Measurements from ENCODE around the gene PLPP2. TPM values are rescaled to one million over a fixed set of nuclear protein-coding genes. Genes with fewer than 3 reads are reported as not detected.

PLPP2 gene
- total and polyA plus RNA-seq, 2 of the 4 experiments (the other 2 are of a cell fraction), result 2.3 to 4.2 TPM

DNA sequence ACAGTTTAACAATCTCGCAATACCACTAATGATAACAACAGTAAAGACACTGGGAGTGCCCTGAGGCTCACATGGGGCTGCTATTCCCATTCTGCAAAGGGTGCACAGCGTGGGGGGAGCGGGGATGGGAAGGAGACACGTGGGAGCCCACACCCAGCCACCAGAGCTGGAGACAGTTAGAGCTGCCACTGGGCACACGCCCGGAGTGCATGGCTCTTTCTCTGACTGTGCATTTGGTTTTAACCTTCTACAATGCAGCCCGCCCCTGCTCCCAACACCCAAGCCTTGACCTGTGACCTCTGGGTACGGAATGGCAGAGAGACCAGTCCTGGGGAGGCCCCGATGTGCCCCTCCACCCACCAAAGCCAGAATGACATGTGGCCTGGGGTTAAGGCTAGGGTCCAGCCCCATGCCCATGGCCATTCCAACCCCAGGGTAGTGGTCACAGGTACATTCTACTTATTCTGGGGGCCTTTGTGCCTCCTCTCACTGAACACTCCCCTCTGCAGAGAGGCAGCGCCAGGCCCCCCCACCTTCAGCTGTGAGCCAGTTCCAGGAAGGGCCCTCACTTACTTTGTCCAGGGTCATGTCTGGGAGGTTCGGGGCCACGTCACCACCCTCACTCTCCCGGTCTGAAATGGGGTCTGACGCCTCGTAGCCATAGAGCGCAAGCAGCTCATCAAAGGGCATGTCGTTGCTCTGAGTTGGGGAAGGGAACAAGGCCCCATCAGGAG is 36.3 kb upstream of the PLPP2 start:
- Histone ChIP-seq H3K79me1 (ENCODE audit: low read depth in 1 of 2, low read length in 2 of 2) (peaks cover 20 to 72% of the 10 kb centered on the region in 2 experiments), H4K20me1 (ENCODE audit: insufficient read depth, low read length) (peaks cover 36% of the 10 kb centered on the region), H3K36me3 (ENCODE audit: control insufficient read depth, insufficient read depth, low read length) (peaks cover 84% of the 10 kb centered on the region), H3K9me1 (ENCODE audit: insufficient read depth, low read length) (peaks cover 15% of the 10 kb centered on the region), H2BK20ac (ENCODE audit: low read depth, low read length) (no peak overlapping the region), H4K5ac (ENCODE audit: low read depth, low read length) (no peak overlapping the region), H3K4me3 (ENCODE audit: insufficient read depth, low read depth, low read length) (no peak overlapping the region), H3K9ac (ENCODE audit: low read depth, low read length) (no peak overlapping the region), H3K18ac (ENCODE audit: low read depth, low read length) (no peak overlapping the region), H4K8ac (ENCODE audit: low read depth in 2 of 2, low read length in 2 of 2) (no peak overlapping the region), H2AFZ (replicated peaks; ENCODE audit: low read length, poor library complexity) (no peak overlapping the region), H3K27me3 (ENCODE audit: control insufficient read depth, insufficient read depth, low read length) (no peaks in the 10 kb centered on the region), H2AK9ac (replicated peaks; ENCODE audit: low read depth, low read length, poor library complexity) (no peak overlapping the region), H3K4me1 (ENCODE audit: control insufficient read depth, insufficient read depth, low read length) (no peaks in the 10 kb centered on the region), H3K23ac (ENCODE audit: low read depth, low read length) (no peak overlapping the region), H2BK15ac (ENCODE audit: low read depth, low read length) (no peak overlapping the region), H4K91ac (ENCODE audit: insufficient read depth, low read depth, low read length) (no peak overlapping the region), H3K4ac (ENCODE audit: low read depth, low read length) (no peak overlapping the region), H3K4me2 (ENCODE audit: low read depth, low read length) (no peak overlapping the region), H3K27ac (ENCODE audit: insufficient read depth, low read length) (no peak overlapping the region), H3K56ac (ENCODE audit: extremely low read depth, insufficient read depth, low read length) (no peak overlapping the region), H2BK120ac (ENCODE audit: low read depth, low read length) (no peak overlapping the region), H3K9me3 (ENCODE audit: control insufficient read depth, insufficient read depth, low read length) (peaks cover 20% of the 10 kb centered on the region), H3K14ac (replicated peaks; ENCODE audit: low read depth, low read length) (no peak overlapping the region), H2AK5ac (ENCODE audit: low read depth, low read length) (no peak overlapping the region), H2BK5ac (ENCODE audit: low read depth, low read length, poor library complexity, severe bottlenecking) (no peak overlapping the region)
- dilution Hi-C loops (cut with HindIII; ENCODE audit: low sequenced_read_pairs, unreplicated experiment) (no loop called here), intact Hi-C loops (cut with micrococcal nuclease) (no loop called here), in situ Hi-C loops (cut with MboI; ENCODE audit: low sequenced_read_pairs) (no loop called here)
- TF ChIP-seq, protein P1, sequence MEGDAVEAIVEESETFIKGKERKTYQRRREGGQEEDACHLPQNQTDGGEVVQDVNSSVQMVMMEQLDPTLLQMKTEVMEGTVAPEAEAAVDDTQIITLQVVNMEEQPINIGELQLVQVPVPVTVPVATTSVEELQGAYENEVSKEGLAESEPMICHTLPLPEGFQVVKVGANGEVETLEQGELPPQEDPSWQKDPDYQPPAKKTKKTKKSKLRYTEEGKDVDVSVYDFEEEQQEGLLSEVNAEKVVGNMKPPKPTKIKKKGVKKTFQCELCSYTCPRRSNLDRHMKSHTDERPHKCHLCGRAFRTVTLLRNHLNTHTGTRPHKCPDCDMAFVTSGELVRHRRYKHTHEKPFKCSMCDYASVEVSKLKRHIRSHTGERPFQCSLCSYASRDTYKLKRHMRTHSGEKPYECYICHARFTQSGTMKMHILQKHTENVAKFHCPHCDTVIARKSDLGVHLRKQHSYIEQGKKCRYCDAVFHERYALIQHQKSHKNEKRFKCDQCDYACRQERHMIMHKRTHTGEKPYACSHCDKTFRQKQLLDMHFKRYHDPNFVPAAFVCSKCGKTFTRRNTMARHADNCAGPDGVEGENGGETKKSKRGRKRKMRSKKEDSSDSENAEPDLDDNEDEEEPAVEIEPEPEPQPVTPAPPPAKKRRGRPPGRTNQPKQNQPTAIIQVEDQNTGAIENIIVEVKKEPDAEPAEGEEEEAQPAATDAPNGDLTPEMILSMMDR (conservative IDR thresholded peaks at IDR 0.05; ENCODE audit: low read depth, low read length), result no peak
- no peak for TF ChIP-seq CEBPB (IDR thresholded peaks at IDR 0.05; ENCODE audit: low read depth, low read length)
- no peak for TF ChIP-seq CHD1 (IDR thresholded peaks at IDR 0.05; ENCODE audit: low read depth, low read length)
- no peak for TF ChIP-seq RCOR1 (IDR thresholded peaks at IDR 0.05; ENCODE audit: insufficient replicate concordance, low read length)
- TF ChIP-seq RAD21 (IDR thresholded peaks at IDR 0.05; ENCODE audit: low read length), result no peak
- WGBS, 2 experiments (ENCODE audit: extremely low coverage in 2 of 2, insufficient read length in 1 of 2), result 95% methylated on average over 4 of the region's 17 CpGs; no CpG with 5 or more reads in 1 of the 2 experiments
- ChIA-PET CTCF (no interaction called here), POLR2A (ENCODE audit: unreplicated experiment) (no interaction called here)
- no peak for DNase-seq
- BruUV-seq (replicated peaks), result no TSS peak
- ATAC-seq (ENCODE audit: low read depth), result no peak

All from IMR-90 (cell line).